HepG2 (cell line): ENCODE measurements around the gene IMPDH1. TPM values are rescaled to one million over a fixed set of nuclear protein-coding genes. Genes with fewer than 3 reads are reported as not detected.

ENCODE experiments used
- ATAC-seq: fragments of 200-7000 bp; cut with Tn5 transposase; 3 replicates; pipeline ENCODE4 v1.9.1; 2020; ENCODE audit warnings: mild to moderate bottlenecking, moderate library complexity
- BruUV-seq: library from RNA; stranded (reverse); fragments of 400-500 nt; replicated peaks from 2 replicates; lab custom pipeline; 2021; lab: Mats Ljungman, UMichigan
- CTCF ChIA-PET: fragments of 300-600 bp; formaldehyde crosslinking; extraction: SDS; loops from one replicate; lab custom pipeline; 2021; ENCODE audit warnings: low total read pairs, inconsistent platforms, low intra/inter-chr PET ratio; lab: Yijun Ruan, JAX
- POLR2A ChIA-PET: fragments of 350-600 bp; sonication (Branson Sonifier 250); formaldehyde crosslinking; loops from one replicate; lab custom pipeline; 2020; ENCODE audit warnings: antibody characterized with exemption, inconsistent platforms; lab: Yijun Ruan, JAX
- DNase-seq: peaks from one replicate; pipeline ENCODE4 v3.0.0-alpha.2; 2015; ENCODE audit warnings: low spot score
- FAIRE-seq: peaks from 3 replicates; lab custom pipeline; 2011; peaks lifted over from hg19 to GRCh38; lab: Jason Lieb, UNC
- H2AFZ ChIP-seq: one replicate; pipeline ENCODE4 v1.6.1; 2011; ENCODE audit warnings: low read length, inconsistent platforms
- H3K27ac ChIP-seq: fragments of 300-600 bp; 3 replicates; pipeline ENCODE4 v1.8.0; 2011; ENCODE audit warnings: mixed run types, mild to moderate bottlenecking, mixed read lengths, low read length, inconsistent platforms; ENCODE audit not compliant: insufficient read depth; ENCODE audit errors: extremely low read length
- H3K27me3 ChIP-seq, 2 experiments: fragments of 200-600 bp in 1 of 2; 2 replicates in 1 of 2; 3 replicates in 1 of 2; pipeline versions ENCODE4 v1.6.0 to v1.8.0; 2011; ENCODE audit warnings: low read length in 2 of 2, mild to moderate bottlenecking in 2 of 2, moderate library complexity in 2 of 2, inconsistent platforms in 1 of 2; ENCODE audit not compliant: insufficient read depth in 2 of 2, control insufficient read depth in 1 of 2
- H3K36me3 ChIP-seq, 2 experiments: fragments of 200-600 bp in 1 of 2; replicated peaks in 1 of 2; 2 replicates in 1 of 2; 3 replicates in 1 of 2; pipeline versions ENCODE4 v1.5.1 to v1.8.0; 2011; ENCODE audit warnings: low read length in 2 of 2, inconsistent platforms in 1 of 2; ENCODE audit not compliant: insufficient read depth in 2 of 2, control insufficient read depth in 1 of 2
- H3K4me1 ChIP-seq: 2 replicates; pipeline ENCODE4 v1.5.1; 2012; ENCODE audit warnings: low read length, inconsistent platforms; ENCODE audit not compliant: insufficient read depth
- H3K4me2 ChIP-seq: 2 replicates; pipeline ENCODE4 v1.6.0; 2011; ENCODE audit warnings: low read depth, low read length, inconsistent platforms
- H3K4me3 ChIP-seq, 3 experiments: fragments of 200-600 bp in 1 of 3; sonication (generic), shearing (Covaris generic) in 1 of 3; replicated peaks in 1 of 3; 2 replicates each; pipeline ENCODE4 v1.5.1; 2011 to 2016; ENCODE audit warnings: low read length in 3 of 3, inconsistent platforms in 2 of 3, low read depth in 2 of 3, mild to moderate bottlenecking in 2 of 3, control low read depth in 1 of 3, mixed read lengths in 1 of 3; ENCODE audit not compliant: insufficient read depth in 1 of 3
- H3K79me2 ChIP-seq: one replicate; pipeline ENCODE4 v1.6.1; 2011; ENCODE audit warnings: low read length, inconsistent platforms; ENCODE audit not compliant: insufficient read depth
- H3K9ac ChIP-seq: 2 replicates; pipeline ENCODE4 v1.6.0; 2011; ENCODE audit warnings: mild to moderate bottlenecking, low read depth, low read length, inconsistent platforms; ENCODE audit not compliant: insufficient read depth
- H3K9me3 ChIP-seq: 2 replicates; pipeline ENCODE4 v1.5.1; 2012; ENCODE audit warnings: mild to moderate bottlenecking, low read length
- H4K20me1 ChIP-seq: 2 replicates; pipeline ENCODE4 v1.6.0; 2011; ENCODE audit warnings: inconsistent platforms, mild to moderate bottlenecking, low read length, moderate library complexity; ENCODE audit not compliant: insufficient read depth
- ATF1 ChIP-seq: IDR thresholded peaks from 2 replicates; pipeline ENCODE4 v1.6.1; 2016; ENCODE audit warnings: mild to moderate bottlenecking, control low read depth
- ATF7-NPFF ChIP-seq: sonication (generic); formaldehyde crosslinking; IDR thresholded peaks from 2 replicates; pipeline ENCODE4 v1.8.1; 2023; ENCODE audit warnings: mild to moderate bottlenecking, low read depth, missing genetic modification reagents, moderate library complexity
- DPF2 ChIP-seq: sonication (generic); formaldehyde crosslinking; IDR thresholded peaks from 2 replicates; pipeline ENCODE4 v1.4.0; 2020; ENCODE audit warnings: mild to moderate bottlenecking, low read depth, missing genetic modification reagents, borderline replicate concordance
- ESRRA ChIP-seq: sonication (generic); formaldehyde crosslinking; IDR thresholded peaks from 2 replicates; pipeline ENCODE4 v1.5.1; 2020; ENCODE audit warnings: mild to moderate bottlenecking, low read depth, missing genetic modification reagents
- FIP1L1 ChIP-seq: fragments of 200-400 bp; formaldehyde crosslinking; IDR thresholded peaks from 2 replicates; pipeline ENCODE4 v1.6.1; 2018; ENCODE audit warnings: low read depth, mild to moderate bottlenecking, low read length, moderate library complexity, borderline replicate concordance; ENCODE audit not compliant: insufficient read depth
- NR2F1 ChIP-seq, 2 experiments: fragments of 450-650 bp in 1 of 2; formaldehyde crosslinking in 1 of 2; IDR thresholded peaks; 2 replicates each; pipeline versions ENCODE4 v1.5.0 to v1.6.1; 2016 to 2020; ENCODE audit warnings: mild to moderate bottlenecking in 1 of 2, missing compliant biosample characterization in 1 of 2, missing genetic modification reagents in 1 of 2, moderate library complexity in 1 of 2
- ZBTB1 ChIP-seq: sonication (generic); formaldehyde crosslinking; IDR thresholded peaks from 2 replicates; pipeline ENCODE4 v1.4.0; 2020; ENCODE audit warnings: missing genetic modification reagents, borderline replicate concordance
- ZBTB7A ChIP-seq: sonication (generic); formaldehyde crosslinking; IDR thresholded peaks from 2 replicates; pipeline ENCODE4 v1.8.0; 2022; ENCODE audit warnings: mild to moderate bottlenecking, missing genetic modification reagents
- ZNF589 ChIP-seq: sonication (generic); formaldehyde crosslinking; conservative IDR thresholded peaks from 2 replicates; pipeline ENCODE4 v1.8.0; 2022; ENCODE audit warnings: mild to moderate bottlenecking, moderate library complexity, missing genetic modification reagents
- ZNF605 ChIP-seq: sonication (generic); formaldehyde crosslinking; IDR thresholded peaks from 2 replicates; pipeline ENCODE4 v1.8.0; 2022; ENCODE audit warnings: mild to moderate bottlenecking, missing genetic modification reagents
- ZNF687 ChIP-seq: sonication (generic); formaldehyde crosslinking; IDR thresholded peaks from 2 replicates; pipeline ENCODE4 v1.5.1; 2020; ENCODE audit warnings: mild to moderate bottlenecking, missing genetic modification reagents, moderate library complexity
- WGBS: methylation state at CpG from one replicate; pipeline ENCODE4 v1.1.6; 2017; ENCODE audit warnings: low lambda C conversion rate; 5-methylcytosine and 5-hydroxymethylcytosine counted together
- in situ Hi-C: cut with HindIII; loops from 2 replicates; pipeline ENCODE4 v1.10.0; 2017; ENCODE audit warnings: low pct_unique_long_range_greater_than_20kb; ENCODE audit not compliant: extremely low pct_ligation_motif_present
- intact Hi-C: fragments of 100-400 bp; cut with micrococcal nuclease; formaldehyde crosslinking; loops from one replicate; pipeline ENCODE4 v1.10.0; 2022; ENCODE audit not compliant: unreplicated experiment
- polyA plus RNA-seq, 8 experiments: library from polyadenylated mRNA; depleted of rRNA in 3 of 8; stranded (reverse) in 7 of 8; unstranded in 1 of 8; fragments of >200 nt; fragmentation: Illumina TruSeq in 4 of 8; extraction: Trizol in 4 of 8; gene quantifications; 2 replicates each; pipeline versions ENCODE4 v1.2.1 to v1.2.3, GENCODE V29; 2011 to 2016; ENCODE audit warnings: low read depth in 4 of 8, missing spikeins in 1 of 8, mixed read lengths in 1 of 8; ENCODE audit not compliant: insufficient read depth in 1 of 8
- total RNA-seq, 5 experiments: library from RNA; depleted of rRNA; stranded (reverse); fragments of >200 nt; fragmentation: Illumina TruSeq; extraction: Trizol; gene quantifications; 2 replicates each; pipeline ENCODE4 v1.2.3, GENCODE V29; 2016; ENCODE audit warnings: low read depth in 1 of 5
- TF ChIP-seq, protein P1 (sequence below): sonication (generic); formaldehyde crosslinking; IDR thresholded peaks from 2 replicates; pipeline ENCODE4 v1.9.0; 2021; ENCODE audit warnings: missing genetic modification reagents, mild to moderate bottlenecking, borderline replicate concordance
- TF ChIP-seq, protein P2 (sequence below): sonication (generic); formaldehyde crosslinking; IDR thresholded peaks from 2 replicates; pipeline ENCODE4 v1.5.1; 2020; ENCODE audit warnings: missing genetic modification reagents, mild to moderate bottlenecking, borderline replicate concordance

IMPDH1 gene
- total and polyA plus RNA-seq, 2 of the 13 experiments (the other 11 are each of a cell fraction or from before 2014, with no cell fraction given), result 22.8 to 34.0 TPM

GRCh38 chr7:128448751-128449302 lies 39.0 kb upstream of the IMPDH1 start:
- H2AFZ ChIP-seq, result no peak overlapping the region
- no peaks in the 10 kb centered on the region for H4K20me1 ChIP-seq
- H3K79me2 ChIP-seq, result no peaks in the 10 kb centered on the region
- DNase-seq (no peak), FAIRE-seq (no peak), ATAC-seq (no peak)
- POLR2A ChIA-PET, result no interaction called here
- H3K9ac ChIP-seq, result no peak overlapping the region
- H3K4me2 ChIP-seq, result no peak overlapping the region
- 68% methylated on average over 6 of the region's 6 CpGs for WGBS
- intact Hi-C loops, result no loop called here
- H3K36me3 ChIP-seq, result no peaks in the 10 kb centered on the region
- no peaks in the 10 kb centered on the region for H3K9me3 ChIP-seq
- peaks cover 35% of the 10 kb centered on the region for H3K4me1 ChIP-seq
- CTCF ChIA-PET, result no interaction called here
- in situ Hi-C loops, result loop anchor here (25.0 kb wide), 1 partner anchor 438 kb away; no protein-coding TSS in a partner anchor
- H3K27ac ChIP-seq, result no peak overlapping the region
- no TSS peak for BruUV-seq
- TF ChIP-seq, protein P1, sequence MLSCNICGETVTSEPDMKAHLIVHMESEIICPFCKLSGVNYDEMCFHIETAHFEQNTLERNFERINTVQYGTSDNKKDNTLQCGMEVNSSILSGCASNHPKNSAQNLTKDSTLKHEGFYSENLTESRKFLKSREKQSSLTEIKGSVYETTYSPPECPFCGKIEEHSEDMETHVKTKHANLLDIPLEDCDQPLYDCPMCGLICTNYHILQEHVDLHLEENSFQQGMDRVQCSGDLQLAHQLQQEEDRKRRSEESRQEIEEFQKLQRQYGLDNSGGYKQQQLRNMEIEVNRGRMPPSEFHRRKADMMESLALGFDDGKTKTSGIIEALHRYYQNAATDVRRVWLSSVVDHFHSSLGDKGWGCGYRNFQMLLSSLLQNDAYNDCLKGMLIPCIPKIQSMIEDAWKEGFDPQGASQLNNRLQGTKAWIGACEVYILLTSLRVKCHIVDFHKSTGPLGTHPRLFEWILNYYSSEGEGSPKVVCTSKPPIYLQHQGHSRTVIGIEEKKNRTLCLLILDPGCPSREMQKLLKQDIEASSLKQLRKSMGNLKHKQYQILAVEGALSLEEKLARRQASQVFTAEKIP, result no peak
- TF ChIP-seq ATF7-NPFF (CRISPR knock-in tag) (no peak), NR2F1 (CRISPR knock-in tag; IDR thresholded peaks at IDR 0.05) (no peak), ZNF605 (CRISPR knock-in tag) (no peak), ZBTB1 (CRISPR knock-in tag) (no peak), ESRRA (CRISPR knock-in tag) (no peak), FIP1L1 (no peak), ATF1 (no peak), ZNF687 (CRISPR knock-in tag) (no peak), ZNF589 (no peak), ZBTB7A (no peak), DPF2 (CRISPR knock-in tag) (no peak)
- TF ChIP-seq, protein P2, sequence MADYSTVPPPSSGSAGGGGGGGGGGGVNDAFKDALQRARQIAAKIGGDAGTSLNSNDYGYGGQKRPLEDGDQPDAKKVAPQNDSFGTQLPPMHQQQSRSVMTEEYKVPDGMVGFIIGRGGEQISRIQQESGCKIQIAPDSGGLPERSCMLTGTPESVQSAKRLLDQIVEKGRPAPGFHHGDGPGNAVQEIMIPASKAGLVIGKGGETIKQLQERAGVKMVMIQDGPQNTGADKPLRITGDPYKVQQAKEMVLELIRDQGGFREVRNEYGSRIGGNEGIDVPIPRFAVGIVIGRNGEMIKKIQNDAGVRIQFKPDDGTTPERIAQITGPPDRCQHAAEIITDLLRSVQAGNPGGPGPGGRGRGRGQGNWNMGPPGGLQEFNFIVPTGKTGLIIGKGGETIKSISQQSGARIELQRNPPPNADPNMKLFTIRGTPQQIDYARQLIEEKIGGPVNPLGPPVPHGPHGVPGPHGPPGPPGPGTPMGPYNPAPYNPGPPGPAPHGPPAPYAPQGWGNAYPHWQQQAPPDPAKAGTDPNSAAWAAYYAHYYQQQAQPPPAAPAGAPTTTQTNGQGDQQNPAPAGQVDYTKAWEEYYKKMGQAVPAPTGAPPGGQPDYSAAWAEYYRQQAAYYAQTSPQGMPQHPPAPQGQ, result no peak
- peaks cover 0 to 16% of the 10 kb centered on the region in 2 experiments; a peak in 3 of 5 replicates for H3K27me3 ChIP-seq
- H3K4me3 ChIP-seq, result no peak overlapping the region
